Endodermal cell (in vitro differentiated cells): ENCODE results near the gene ELMO1. TPM values are rescaled to one million over a fixed set of nuclear protein-coding genes. Genes with fewer than 3 reads are reported as not detected.

Experiments
- DNase-seq: peaks from one replicate; pipeline ENCODE4 v3.0.0-alpha.2; 2017
- H3K27ac ChIP-seq: 2 replicates; pipeline ENCODE4 v1.5.1; 2013; ENCODE audit warnings: mild to moderate bottlenecking, low read depth, low read length, moderate library complexity
- H3K27me3 ChIP-seq: 2 replicates; pipeline ENCODE4 v1.6.1; 2013; ENCODE audit warnings: mild to moderate bottlenecking, low read length, moderate library complexity; ENCODE audit not compliant: insufficient read depth, control insufficient read depth, poor library complexity, severe bottlenecking
- H3K36me3 ChIP-seq: 2 replicates; pipeline ENCODE4 v1.7.0; 2013; ENCODE audit warnings: mild to moderate bottlenecking, low read length, moderate library complexity; ENCODE audit not compliant: control insufficient read depth, insufficient read depth
- H3K4me1 ChIP-seq: one replicate; pipeline ENCODE4 v1.7.0; 2013; ENCODE audit warnings: low read length; ENCODE audit not compliant: control insufficient read depth, insufficient read depth
- H3K4me3 ChIP-seq: 2 replicates; pipeline ENCODE4 v1.5.1; 2013; ENCODE audit warnings: mild to moderate bottlenecking, low read length, moderate library complexity
- H3K9ac ChIP-seq: 2 replicates; pipeline ENCODE4 v1.6.1; 2013; ENCODE audit warnings: mild to moderate bottlenecking, low read length, moderate library complexity; ENCODE audit not compliant: poor library complexity, severe bottlenecking; ENCODE audit errors: extremely low read depth
- H3K9me3 ChIP-seq: 2 replicates; pipeline ENCODE4 v1.6.1; 2013; ENCODE audit warnings: mild to moderate bottlenecking, low read length, moderate library complexity; ENCODE audit not compliant: control insufficient read depth
- H3K27ac Mint-ChIP-seq: 2 replicates; pipeline ENCODE4 v1.8.0; 2020; ENCODE audit warnings: mixed read lengths
- H3K27me3 Mint-ChIP-seq: 2 replicates; pipeline ENCODE4 v1.8.0; 2021; ENCODE audit warnings: mild to moderate bottlenecking, mixed read lengths; ENCODE audit not compliant: insufficient read depth
- H3K36me3 Mint-ChIP-seq: 2 replicates; pipeline ENCODE4 v1.8.0; 2020; ENCODE audit warnings: low read depth, mixed read lengths
- H3K4me1 Mint-ChIP-seq: 2 replicates; pipeline ENCODE4 v1.8.0; 2020; ENCODE audit warnings: mixed read lengths
- H3K4me3 Mint-ChIP-seq: 2 replicates; pipeline ENCODE4 v1.8.0; 2020; ENCODE audit warnings: mild to moderate bottlenecking, moderate library complexity, mixed read lengths
- H3K9me3 Mint-ChIP-seq: 2 replicates; pipeline ENCODE4 v1.8.0; 2020; ENCODE audit warnings: mild to moderate bottlenecking, mixed read lengths
- CTCF ChIP-seq: fragments of 200-600 bp; sonication (generic); conservative IDR thresholded peaks from 2 replicates; pipeline ENCODE4 v1.5.0; 2021; ENCODE audit warnings: antibody characterized with exemption, mild to moderate bottlenecking
- WGBS, 2 experiments: methylation state at CpG; one replicate each; pipeline versions ENCODE4 v1.1.5 to v1.1.7; 2013; ENCODE audit warnings: missing lambda C conversion rate in 2 of 2, mixed read lengths in 1 of 2; ENCODE audit not compliant: insufficient coverage in 1 of 2, insufficient read length in 1 of 2; 5-methylcytosine and 5-hydroxymethylcytosine counted together
- total RNA-seq, 2 donors: library from RNA; stranded (reverse); fragmentation: NEBNext Ultra II Directional in 1 of 2; extraction: Animal tissue kit (Norgen Biotek cat#: 25700) in 1 of 2; gene quantifications; 2 replicates in 1 of 2; 3 replicates in 1 of 2; pipeline ENCODE4 v1.2.1, GENCODE V29; 2021

ELMO1 gene
- total RNA-seq, 2 donors from 2014 or later = 120 to 131 TPM

DNA sequence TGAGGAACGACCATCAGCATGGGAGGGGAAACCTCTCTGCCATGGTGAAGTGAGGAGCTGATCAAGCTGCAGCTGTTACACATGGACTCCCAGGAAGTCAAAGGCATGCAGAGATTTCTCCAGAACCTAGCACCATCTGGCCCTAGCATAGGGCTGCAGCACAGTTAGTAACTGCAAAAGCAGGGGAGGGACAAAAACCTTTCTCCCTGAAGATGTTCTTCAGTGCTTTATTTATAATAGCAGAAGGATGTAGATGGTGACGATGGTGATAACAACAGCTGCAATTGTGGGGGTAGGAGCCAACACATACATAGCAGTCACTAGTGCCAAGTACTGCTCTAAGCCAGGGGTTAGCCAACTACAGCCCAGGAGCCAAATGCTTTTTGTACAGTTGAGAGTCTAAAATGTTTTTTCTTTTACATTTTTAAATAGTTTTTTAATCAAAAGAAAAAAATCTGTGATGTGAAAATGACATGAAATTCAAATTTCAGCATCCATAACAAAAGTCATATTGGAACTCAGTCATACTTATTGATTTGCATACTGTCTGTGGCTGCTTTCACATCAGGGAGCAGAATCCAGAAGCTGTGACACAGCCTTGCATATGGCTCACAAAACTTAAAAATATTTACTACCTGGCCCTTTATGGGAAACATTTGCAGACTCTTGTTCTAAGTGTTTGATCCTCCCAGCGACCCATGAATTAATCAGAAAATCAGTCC lies 299.5 kb downstream of the ELMO1 start:
- no peak for DNase-seq
- Mint-ChIP-seq H3K36me3 (peaks cover 30% of the 10 kb centered on the region), H3K4me3 (no peak overlapping the region)

DNA sequence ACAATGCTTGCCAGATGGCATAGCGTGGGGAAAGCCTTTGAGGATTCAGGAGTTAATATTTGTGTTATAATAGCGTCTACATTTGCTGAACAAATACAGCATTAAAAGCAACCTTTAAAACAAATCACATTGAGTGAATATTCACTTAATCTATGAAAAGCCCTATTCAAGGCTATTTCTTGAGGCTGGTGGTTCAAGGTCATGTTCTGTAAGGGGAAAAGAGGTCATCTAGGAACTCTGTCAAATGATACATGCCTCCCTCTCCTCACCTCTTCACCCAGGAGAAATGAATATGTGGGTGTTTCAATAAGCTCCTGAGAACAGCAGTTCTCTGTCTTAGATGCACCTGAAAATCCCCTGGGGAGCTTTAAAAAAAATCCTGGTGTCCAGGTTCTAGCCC lies 303.0 kb downstream of the ELMO1 start:
- Mint-ChIP-seq H3K4me1 (peaks cover under 1% of the 10 kb centered on the region), H3K27ac (no peak overlapping the region), H3K36me3 (peaks cover 37% of the 10 kb centered on the region), H3K4me3 (no peak overlapping the region), H3K9me3 (peaks cover 18% of the 10 kb centered on the region), H3K27me3 (no peaks in the 10 kb centered on the region)
- peaks cover 15% of the 10 kb centered on the region for H3K9me3 ChIP-seq
- no peaks in the 10 kb centered on the region for H3K27me3 ChIP-seq
- 100% methylated on average over 2 of the region's 2 CpGs; no CpG with 5 or more reads in 1 of the 2 experiments for WGBS, 2 experiments
- DNase-seq = no peak
- no peak overlapping the region for H3K9ac ChIP-seq
- H3K4me1 ChIP-seq = no peaks in the 10 kb centered on the region
- H3K4me3 ChIP-seq = no peak overlapping the region
- peaks cover 9% of the 10 kb centered on the region for H3K36me3 ChIP-seq
- H3K27ac ChIP-seq = no peak overlapping the region
- no peak for TF ChIP-seq CTCF

More for the DNA sequence above, 299.5 kb downstream of the ELMO1 start:
- Histone ChIP-seq H3K4me3 (no peak overlapping the region), H3K9me3 (no peaks in the 10 kb centered on the region), H3K27ac (no peak overlapping the region), H3K4me1 (no peaks in the 10 kb centered on the region), H3K27me3 (no peaks in the 10 kb centered on the region), H3K36me3 (peaks cover 21% of the 10 kb centered on the region), H3K9ac (no peak overlapping the region)
- no peak overlapping the region for H3K27ac Mint-ChIP-seq
- peaks cover 11% of the 10 kb centered on the region for H3K4me1 Mint-ChIP-seq
- 88 to 100% methylated on average over 1 to 3 of the region's 3 CpGs for WGBS, 2 experiments
- no peak for TF ChIP-seq CTCF
- H3K27me3 Mint-ChIP-seq = no peaks in the 10 kb centered on the region
- no peaks in the 10 kb centered on the region for H3K9me3 Mint-ChIP-seq

GRCh38 chr7:37144423-37144822 lies 304.2 kb downstream of the ELMO1 start:
- no peaks in the 10 kb centered on the region for H3K27me3 Mint-ChIP-seq
- H3K4me1 Mint-ChIP-seq = no peaks in the 10 kb centered on the region
- 83 to 91% methylated on average over 1 of the region's 1 CpG for WGBS, 2 experiments
- Histone ChIP-seq H3K4me3 (no peak overlapping the region), H3K9ac (no peak overlapping the region), H3K27me3 (no peaks in the 10 kb centered on the region), H3K36me3 (peaks cover 9% of the 10 kb centered on the region), H3K4me1 (no peaks in the 10 kb centered on the region), H3K27ac (no peak overlapping the region), H3K9me3 (peaks cover 24% of the 10 kb centered on the region)
- TF ChIP-seq CTCF = no peak
- peaks cover 30% of the 10 kb centered on the region for H3K9me3 Mint-ChIP-seq
- H3K36me3 Mint-ChIP-seq = peaks cover 48% of the 10 kb centered on the region
- DNase-seq = no peak
- no peak overlapping the region for H3K27ac Mint-ChIP-seq
- no peak overlapping the region for H3K4me3 Mint-ChIP-seq
